CD4-positive, alpha-beta memory T cell (primary cell): ENCODE measurements around the gene IRF4. TPM values are rescaled to one million over a fixed set of nuclear protein-coding genes. Genes with fewer than 3 reads are reported as not detected.
"Not testable (repeated sequence)": the region's sequence is repeated elsewhere in the genome, so short reads cannot be mapped to it uniquely, and the experiment has no call there.

Experiments
- CTCF ChIA-PET: fragments of 350-600 bp; sonication (Branson Sonifier 250); formaldehyde crosslinking; loops from one replicate; lab custom pipeline; 2021; ENCODE audit warnings: inconsistent platforms; ENCODE audit not compliant: partially characterized antibody; lab: Charles Lee
- POLR2A ChIA-PET: fragments of 350-600 bp; sonication (Branson Sonifier 250); formaldehyde crosslinking; loops from one replicate; lab custom pipeline; 2021; ENCODE audit not compliant: partially characterized antibody; lab: Charles Lee
- DNase-seq, 5 donors: peaks; one replicate each; pipeline versions ENCODE4 v3.0.0 to v3.0.0-alpha.2; 2020 to 2022; ENCODE audit warnings: mixed read lengths in 1 of 5
- H3K27ac ChIP-seq: one replicate; pipeline ENCODE4 v1.7.0; 2013; ENCODE audit warnings: low read depth, low read length
- H3K27me3 ChIP-seq: 2 replicates; pipeline ENCODE4 v1.7.0; 2013; ENCODE audit warnings: mild to moderate bottlenecking, low read length, moderate library complexity; ENCODE audit not compliant: insufficient read depth
- H3K36me3 ChIP-seq: 2 replicates; pipeline ENCODE4 v1.7.0; 2013; ENCODE audit warnings: mild to moderate bottlenecking, low read length, moderate library complexity; ENCODE audit not compliant: insufficient read depth
- H3K4me1 ChIP-seq: 2 replicates; pipeline ENCODE4 v1.7.0; 2013; ENCODE audit warnings: mild to moderate bottlenecking, low read length, moderate library complexity; ENCODE audit not compliant: insufficient read depth
- H3K4me3 ChIP-seq, 2 donors: one replicate each; pipeline ENCODE4 v1.7.0; 2013; ENCODE audit warnings: low read length in 2 of 2, mild to moderate bottlenecking in 1 of 2
- H3K9me3 ChIP-seq, 2 donors: one replicate each; pipeline ENCODE4 v1.7.0; 2013; ENCODE audit warnings: low read length in 2 of 2, control low read depth in 1 of 2; ENCODE audit not compliant: control insufficient read depth in 1 of 2
- H3K27ac Mint-ChIP-seq, 7 donors: one replicate each; pipeline ENCODE4 v1.8.0; 2020 to 2021; ENCODE audit warnings: mixed read lengths in 7 of 7, mild to moderate bottlenecking in 6 of 7, inconsistent platforms in 3 of 7, moderate library complexity in 3 of 7
- H3K27me3 Mint-ChIP-seq, 2 donors: one replicate each; pipeline ENCODE4 v1.8.0; 2020 to 2021; ENCODE audit warnings: mixed read lengths in 2 of 2
- H3K36me3 Mint-ChIP-seq, 2 donors: one replicate each; pipeline ENCODE4 v1.8.0; 2020 to 2021; ENCODE audit warnings: mixed read lengths in 2 of 2, inconsistent platforms in 1 of 2, mild to moderate bottlenecking in 1 of 2
- H3K4me1 Mint-ChIP-seq, 4 donors: one replicate each; pipeline ENCODE4 v1.8.0; 2020 to 2021; ENCODE audit warnings: mixed read lengths in 4 of 4, mild to moderate bottlenecking in 1 of 4
- H3K4me3 Mint-ChIP-seq, 8 donors: one replicate each; pipeline ENCODE4 v1.8.0; 2020 to 2021; ENCODE audit warnings: mixed read lengths in 8 of 8, mild to moderate bottlenecking in 7 of 8, moderate library complexity in 6 of 8, inconsistent platforms in 3 of 8
- H3K9me3 Mint-ChIP-seq, 8 donors: one replicate each; pipeline ENCODE4 v1.8.0; 2020 to 2021; ENCODE audit warnings: mixed read lengths in 8 of 8, mild to moderate bottlenecking in 5 of 8, inconsistent platforms in 3 of 8, moderate library complexity in 1 of 8
- intact Hi-C: fragments of 100-400 bp; cut with micrococcal nuclease; formaldehyde crosslinking; loops from one replicate; pipeline ENCODE4 v1.15.1; 2023
- polyA plus RNA-seq, 2 donors: library from polyadenylated mRNA; unstranded; fragments of 300-500 nt; fragmentation: Illumina TruSeq; gene quantifications; one replicate each; pipeline ENCODE4 v1.2.3, GENCODE V29; 2021
- total RNA-seq, 2 experiments: library from RNA; stranded (reverse); gene quantifications; one replicate each; pipeline ENCODE4 v1.2.3, GENCODE V29; 2021

IRF4 gene
- total and polyA plus RNA-seq, 4 experiments from 2014 or later = 2.7 to 8.6 (median 7.1) TPM

DNA sequence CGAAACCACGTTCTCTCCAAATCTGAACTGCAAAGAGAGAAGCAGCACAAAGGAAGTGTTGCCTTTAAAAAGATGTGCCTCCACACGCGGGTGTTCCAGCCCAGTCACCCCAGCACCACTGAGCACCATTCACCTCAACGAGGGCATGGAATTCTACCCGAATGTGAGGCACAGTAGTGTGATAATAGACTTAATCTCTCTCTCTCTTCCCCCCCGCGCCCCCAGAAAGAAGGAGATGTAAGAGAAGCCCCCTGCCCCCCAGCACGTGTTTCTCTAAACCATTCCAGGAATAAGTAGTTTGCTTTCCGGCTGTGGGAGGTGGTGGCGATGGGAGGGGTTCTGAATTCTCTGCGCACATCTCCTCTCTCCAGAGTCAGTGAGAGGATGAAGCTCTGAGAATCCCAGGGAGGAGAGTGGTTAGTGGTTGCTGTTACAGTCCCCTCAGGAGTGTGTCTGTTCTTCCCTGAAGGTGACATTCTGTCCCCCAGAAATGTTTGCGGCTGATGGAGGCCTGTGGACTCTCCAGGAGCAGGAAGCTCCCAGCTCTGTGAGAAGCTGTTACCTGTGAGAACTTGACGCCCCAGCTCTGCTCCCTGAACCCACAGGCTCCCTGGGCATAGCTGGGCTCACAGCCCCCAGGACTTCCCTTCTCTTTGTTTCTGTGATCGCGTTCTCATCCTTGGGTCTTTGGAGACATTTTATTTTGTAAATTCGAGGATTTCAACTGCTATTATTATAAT is 23.5 kb upstream of the IRF4 start:
- Histone ChIP-seq H3K27ac (no peak overlapping the region), H3K9me3 (no peaks in the 10 kb centered on the region), H3K27me3 (no peaks in the 10 kb centered on the region), H3K4me3 (no peak overlapping the region), H3K36me3 (no peaks in the 10 kb centered on the region), H3K4me1 (no peaks in the 10 kb centered on the region)
- H3K4me3 Mint-ChIP-seq = no peak overlapping the region
- DNase-seq = no peak
- POLR2A ChIA-PET = no interaction called here
- H3K27ac Mint-ChIP-seq = no peak overlapping the region
- H3K9me3 Mint-ChIP-seq = peaks cover 0 to 37% (median 19%) of the 10 kb centered on the region in 8 donors
- no peaks in the 10 kb centered on the region for H3K36me3 Mint-ChIP-seq
- CTCF ChIA-PET = no interaction called here
- intact Hi-C loops = no loop called here
- H3K27me3 Mint-ChIP-seq = peaks cover 0 to 13% of the 10 kb centered on the region in 2 donors
- H3K4me1 Mint-ChIP-seq = peaks cover 0 to 6% (median 4%) of the 10 kb centered on the region in 4 donors

- POLR2A ChIA-PET = no interaction called here
- H3K4me1 ChIP-seq = no peaks in the 10 kb centered on the region
- H3K27me3 ChIP-seq = no peaks in the 10 kb centered on the region
- no peaks in the 10 kb centered on the region for H3K36me3 ChIP-seq
- peaks cover 0 to 33% (median 6%) of the 10 kb centered on the region in 8 donors for H3K9me3 Mint-ChIP-seq
- DNase-seq = no peak
- peaks cover 0 to 6% (median 4%) of the 10 kb centered on the region in 4 donors for H3K4me1 Mint-ChIP-seq
- H3K27ac Mint-ChIP-seq = no peak overlapping the region
- H3K4me3 Mint-ChIP-seq = no peak overlapping the region
- no peaks in the 10 kb centered on the region for H3K9me3 ChIP-seq
- no peaks in the 10 kb centered on the region for H3K36me3 Mint-ChIP-seq
- no peak overlapping the region for H3K27ac ChIP-seq
- no peak overlapping the region for H3K4me3 ChIP-seq
- CTCF ChIA-PET = no interaction called here
- intact Hi-C loops = no loop called here
- peaks cover under 1 to 17% of the 10 kb centered on the region in 2 donors for H3K27me3 Mint-ChIP-seq
Measured at GRCh38 chr6:369559-370431, 21.8 kb upstream of the IRF4 start.

GRCh38 chr6:370555-370954 is 21.0 kb upstream of the IRF4 start:
- DNase-seq = no peak
- Mint-ChIP-seq H3K9me3 (peaks cover 0 to 31% (median 7%) of the 10 kb centered on the region in 8 donors), H3K36me3 (no peaks in the 10 kb centered on the region), H3K4me3 (no peak overlapping the region), H3K4me1 (peaks cover 0 to 6% (median 4%) of the 10 kb centered on the region in 4 donors), H3K27me3 (peaks cover 5 to 20% of the 10 kb centered on the region in 2 donors), H3K27ac (no peak overlapping the region)
- ChIA-PET POLR2A (no interaction called here), CTCF (no interaction called here)
- intact Hi-C loops = no loop called here
- Histone ChIP-seq H3K27me3 (no peaks in the 10 kb centered on the region), H3K4me1 (no peaks in the 10 kb centered on the region), H3K4me3 (no peak overlapping the region), H3K9me3 (no peaks in the 10 kb centered on the region), H3K36me3 (no peaks in the 10 kb centered on the region), H3K27ac (no peak overlapping the region)

DNA sequence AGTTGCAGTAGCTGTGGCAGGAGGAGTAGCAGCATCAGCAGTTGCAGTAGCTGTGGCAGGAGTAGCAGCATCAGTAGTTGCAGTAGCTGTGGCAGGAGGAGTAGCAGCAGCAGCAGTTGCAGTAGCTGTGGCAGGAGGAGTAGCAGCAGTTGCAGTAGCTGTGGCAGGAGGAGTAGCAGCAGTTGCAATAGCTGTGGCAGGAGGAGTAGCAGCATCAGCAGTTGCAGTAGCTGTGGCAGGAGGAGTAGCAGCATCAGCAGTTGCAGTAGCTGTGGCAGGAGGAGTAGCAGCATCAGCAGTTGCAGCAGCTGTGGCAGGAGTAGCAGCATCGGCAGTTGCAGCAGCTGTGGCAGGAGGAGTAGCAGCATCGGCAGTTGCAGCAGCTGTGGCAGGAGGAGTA is 19.7 kb upstream of the IRF4 start:
- H3K36me3 ChIP-seq, DNase-seq, CTCF ChIA-PET, POLR2A ChIA-PET, H3K27me3 ChIP-seq, H3K27ac Mint-ChIP-seq, H3K27ac ChIP-seq, H3K4me1 Mint-ChIP-seq, H3K9me3 ChIP-seq, H3K4me1 ChIP-seq, H3K4me3 Mint-ChIP-seq, H3K4me3 ChIP-seq, intact Hi-C loops, H3K36me3 Mint-ChIP-seq: not testable (repeated sequence)
- peaks cover 8 to 23% of the 10 kb centered on the region in 2 donors for H3K27me3 Mint-ChIP-seq
- peaks cover 0 to 27% (median 5%) of the 10 kb centered on the region in 8 donors for H3K9me3 Mint-ChIP-seq

GRCh38 chr6:372336-372911 is 19.1 kb upstream of the IRF4 start:
- no peaks in the 10 kb centered on the region for H3K4me1 ChIP-seq
- DNase-seq = no peak
- Mint-ChIP-seq H3K27me3 (peaks cover 8 to 20% of the 10 kb centered on the region in 2 donors), H3K27ac (peak overlapping the region in 1 of 7 donors; percentile 59), H3K4me1 (peaks cover 0 to 6% (median 4%) of the 10 kb centered on the region in 4 donors), H3K36me3 (no peaks in the 10 kb centered on the region), H3K4me3 (no peak overlapping the region), H3K9me3 (peaks cover 0 to 27% (median 4%) of the 10 kb centered on the region in 8 donors)
- no peak overlapping the region for H3K27ac ChIP-seq
- H3K4me3 ChIP-seq = no peak overlapping the region
- CTCF ChIA-PET = interaction anchor here (1.0 kb wide), 1 partner anchor 12 kb away, joined by 3 read pairs; no protein-coding TSS in a partner anchor
- H3K9me3 ChIP-seq = no peaks in the 10 kb centered on the region
- no peaks in the 10 kb centered on the region for H3K27me3 ChIP-seq
- intact Hi-C loops = no loop called here
- POLR2A ChIA-PET = no interaction called here
- H3K36me3 ChIP-seq = no peaks in the 10 kb centered on the region

- DNase-seq = no peak
- H3K36me3 ChIP-seq = no peaks in the 10 kb centered on the region
- H3K4me1 Mint-ChIP-seq = peaks cover 0 to 6% (median 4%) of the 10 kb centered on the region in 4 donors
- H3K4me1 ChIP-seq = no peaks in the 10 kb centered on the region
- ChIA-PET POLR2A (no interaction called here), CTCF (interaction anchor here (1.0 kb wide), 1 partner anchor 12 kb away, joined by 3 read pairs; no protein-coding TSS in a partner anchor)
- H3K27ac Mint-ChIP-seq = no peak overlapping the region
- no peaks in the 10 kb centered on the region for H3K36me3 Mint-ChIP-seq
- H3K27me3 Mint-ChIP-seq = peaks cover 11 to 16% of the 10 kb centered on the region in 2 donors
- intact Hi-C loops = no loop called here
- no peak overlapping the region for H3K27ac ChIP-seq
- H3K9me3 ChIP-seq = no peaks in the 10 kb centered on the region
- no peaks in the 10 kb centered on the region for H3K27me3 ChIP-seq
- H3K4me3 ChIP-seq = no peak overlapping the region
- H3K4me3 Mint-ChIP-seq = no peak overlapping the region
- H3K9me3 Mint-ChIP-seq = peaks cover 0 to 23% (median 3%) of the 10 kb centered on the region in 8 donors
Measured at GRCh38 chr6:373031-373430, 18.5 kb upstream of the IRF4 start.
